H4 (cell line): ENCODE data around the gene ADAMTSL3. TPM values are rescaled to one million over a fixed set of nuclear protein-coding genes. Genes with fewer than 3 reads are reported as not detected.
"Not testable (repeated sequence)": the region's sequence is repeated elsewhere in the genome, so short reads cannot be mapped to it uniquely, and the experiment has no call there.

Source experiments
- DNase-seq: peaks from one replicate; pipeline ENCODE4 v3.0.0-alpha.2; 2015; ENCODE audit warnings: low spot score
- total RNA-seq: library from RNA; depleted of rRNA; stranded (reverse); fragments of >200 nt; shearing (Covaris generic); gene quantifications from 2 replicates; pipeline ENCODE4 v1.2.3, GENCODE V29; 2014

The ADAMTSL3 gene
- total RNA-seq, 1 experiment from 2014 or later, result 0.17 TPM

- no peak for DNase-seq
Observed at GRCh38 chr15:83697716-83698115, 43.8 kb downstream of the ADAMTSL3 start.

GRCh38 chr15:83698294-83698693 is 44.4 kb downstream of the ADAMTSL3 start:
- DNase-seq, result no peak

DNA sequence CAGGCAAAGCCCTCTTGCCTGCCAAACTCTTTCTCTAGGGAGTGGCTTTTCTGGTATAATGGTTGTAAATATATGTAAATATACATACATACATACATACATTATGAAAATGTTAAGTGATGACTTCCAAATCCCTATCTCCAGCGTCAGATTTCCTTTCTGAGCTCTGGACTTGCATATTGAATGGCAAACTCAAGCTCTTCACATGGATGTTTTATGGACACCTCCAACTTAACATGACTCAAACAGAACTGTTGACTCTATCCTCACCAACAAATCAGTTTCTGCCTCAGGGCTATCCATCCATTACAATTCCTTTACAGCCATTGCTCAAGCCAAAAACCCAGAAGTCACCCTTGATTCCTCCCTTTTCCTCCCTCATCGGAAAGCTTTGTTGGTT is 45.1 kb downstream of the ADAMTSL3 start:
- DNase-seq, result no peak

DNA sequence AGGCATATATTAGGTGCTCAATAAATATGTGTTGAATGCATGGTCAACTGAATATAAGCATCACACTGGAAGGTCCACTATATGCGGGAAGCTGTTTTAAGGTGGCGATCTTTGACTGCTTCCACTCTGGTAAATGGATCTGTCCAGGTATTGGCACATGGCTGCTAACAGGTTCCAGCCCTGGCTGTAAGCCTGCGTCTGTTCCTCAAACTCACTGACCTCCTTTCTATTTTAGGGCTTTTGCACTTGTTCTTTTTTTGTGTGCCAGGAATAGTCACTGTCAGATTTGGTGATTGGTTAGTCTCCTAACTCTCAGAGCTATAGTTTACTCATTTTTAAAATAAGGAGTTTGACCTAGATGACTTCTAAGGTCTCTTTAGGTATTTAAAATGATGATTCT is 46.2 kb downstream of the ADAMTSL3 start:
- no peak for DNase-seq

- not testable (repeated sequence) for DNase-seq
Observed at GRCh38 chr15:83702314-83702713, 48.4 kb downstream of the ADAMTSL3 start.

GRCh38 chr15:83708328-83708727 is 54.4 kb downstream of the ADAMTSL3 start:
- no peak for DNase-seq

GRCh38 chr15:83709241-83709640 is 55.3 kb downstream of the ADAMTSL3 start:
- no peak for DNase-seq

DNA sequence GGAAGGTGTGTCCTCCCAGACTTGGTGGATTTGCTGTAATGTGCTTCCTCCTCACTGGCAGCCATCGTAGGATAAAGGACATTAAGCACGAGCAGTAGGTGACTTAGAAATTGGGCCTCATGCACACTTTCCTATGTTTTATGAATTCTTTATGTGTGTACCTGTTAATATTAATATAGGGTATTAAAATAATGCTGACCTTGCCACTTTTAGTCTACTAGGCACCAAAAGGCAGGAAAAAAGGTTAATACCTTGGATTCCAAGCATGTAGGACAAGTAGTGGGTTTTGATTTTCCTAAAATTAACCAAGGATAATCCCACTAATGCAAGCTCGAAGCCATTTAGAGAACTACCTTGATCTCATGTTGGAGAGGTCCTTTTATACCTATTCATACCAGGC is 55.9 kb downstream of the ADAMTSL3 start:
- no peak for DNase-seq

- DNase-seq, result no peak
Observed at GRCh38 chr15:83710452-83710851, 56.5 kb downstream of the ADAMTSL3 start.

GRCh38 chr15:83711236-83711635 is 57.3 kb downstream of the ADAMTSL3 start:
- DNase-seq, result no peak

DNA sequence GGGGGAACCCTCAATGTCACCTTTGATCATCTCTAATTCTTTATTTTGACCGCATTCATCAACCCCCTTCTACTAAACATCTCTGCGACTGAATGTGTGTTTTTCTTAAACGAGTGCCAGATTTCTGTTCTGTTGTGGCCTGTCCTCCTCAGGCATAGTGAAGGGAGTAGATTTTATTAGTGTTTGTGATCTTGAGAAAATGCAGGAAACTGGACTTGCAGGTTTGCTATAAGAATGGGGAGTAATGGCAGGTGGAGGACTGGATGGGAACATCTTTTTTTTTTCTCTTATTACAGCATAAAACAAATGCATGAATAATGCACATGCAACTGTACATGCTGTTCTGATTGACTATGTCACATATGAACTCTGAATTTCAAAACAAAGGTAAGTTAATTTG is 59.3 kb downstream of the ADAMTSL3 start:
- no peak for DNase-seq

DNA sequence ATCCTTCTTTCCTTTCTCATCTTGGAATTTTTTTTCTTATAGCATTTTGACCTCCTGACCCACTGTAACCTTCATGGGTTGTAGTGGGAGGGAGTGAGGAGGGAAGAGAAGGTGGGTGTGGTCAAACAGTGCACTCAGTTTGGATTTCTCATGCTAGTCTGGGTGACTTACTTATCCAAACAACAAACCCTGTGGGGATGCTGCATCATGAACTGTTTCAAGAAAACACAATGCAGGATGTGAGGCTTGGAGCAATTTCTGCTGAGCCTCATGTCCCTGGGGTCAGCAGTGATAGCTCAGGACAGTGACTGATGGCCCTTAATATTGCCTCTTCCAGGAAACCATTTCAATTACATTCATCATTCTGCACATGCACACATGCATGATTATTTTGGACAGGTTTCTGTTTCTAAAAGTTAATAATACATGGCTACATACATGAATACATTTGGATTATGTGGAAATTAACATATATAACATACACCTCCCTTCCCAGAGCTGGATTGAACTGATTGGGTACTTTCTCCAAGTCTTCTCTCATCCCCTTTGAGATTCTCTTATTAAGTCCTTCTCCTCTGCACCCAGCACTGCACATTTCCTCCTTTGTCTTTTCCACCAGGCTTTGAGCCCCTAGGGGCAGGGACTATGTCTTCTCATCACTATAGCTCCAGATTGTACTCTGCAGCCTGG is 61.2 kb downstream of the ADAMTSL3 start:
- no peak for DNase-seq

- no peak for DNase-seq
Observed at GRCh38 chr15:83716605-83717004, 62.7 kb downstream of the ADAMTSL3 start.

DNA sequence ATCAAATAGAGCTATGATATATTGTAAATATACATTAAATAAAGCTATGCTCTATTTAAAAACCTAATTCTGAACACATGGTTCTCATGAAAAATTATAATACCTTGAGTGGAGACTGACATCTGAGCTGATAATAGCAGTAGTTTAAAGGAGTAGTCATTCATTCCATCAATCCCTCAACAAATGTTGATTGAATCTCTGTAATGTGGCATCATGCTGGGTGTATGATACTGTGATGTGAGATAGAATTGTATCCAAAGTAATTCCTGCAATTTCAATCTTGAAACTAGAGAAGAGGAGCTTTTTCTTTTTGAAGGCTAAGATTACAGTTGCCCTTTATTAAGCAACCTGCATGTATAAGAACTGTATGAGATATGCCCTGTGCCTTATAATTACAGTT is 63.1 kb downstream of the ADAMTSL3 start:
- DNase-seq, result no peak

DNA sequence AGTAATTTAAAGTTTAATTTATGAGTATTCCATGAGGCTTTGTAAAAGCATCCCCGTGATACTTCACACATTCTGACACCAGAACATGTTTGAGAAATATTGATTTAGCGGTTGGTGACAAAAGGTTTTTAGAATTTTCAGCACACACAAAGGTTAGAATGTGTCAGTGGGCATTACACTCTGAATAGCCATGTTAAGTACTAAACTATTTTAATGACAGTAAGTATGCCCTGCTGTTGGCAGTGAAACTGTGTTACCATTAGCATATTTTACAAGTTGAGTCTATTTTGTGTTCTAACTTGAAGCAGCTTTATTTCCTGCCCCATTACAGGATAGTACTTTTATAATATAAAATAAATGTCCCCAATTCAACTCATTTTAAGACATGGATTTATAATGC is 66.5 kb downstream of the ADAMTSL3 start:
- no peak for DNase-seq

GRCh38 chr15:83721031-83721430 is 67.1 kb downstream of the ADAMTSL3 start:
- DNase-seq, result no peak

GRCh38 chr15:83721981-83722380 is 68.1 kb downstream of the ADAMTSL3 start:
- DNase-seq, result no peak

GRCh38 chr15:83723216-83723615 is 69.3 kb downstream of the ADAMTSL3 start:
- no peak for DNase-seq

- DNase-seq, result no peak
Observed at GRCh38 chr15:83732196-83732595, 78.3 kb downstream of the ADAMTSL3 start.

GRCh38 chr15:83732770-83733169 is 78.8 kb downstream of the ADAMTSL3 start:
- no peak for DNase-seq

GRCh38 chr15:83733206-83733605 is 79.3 kb downstream of the ADAMTSL3 start:
- DNase-seq, result no peak

DNA sequence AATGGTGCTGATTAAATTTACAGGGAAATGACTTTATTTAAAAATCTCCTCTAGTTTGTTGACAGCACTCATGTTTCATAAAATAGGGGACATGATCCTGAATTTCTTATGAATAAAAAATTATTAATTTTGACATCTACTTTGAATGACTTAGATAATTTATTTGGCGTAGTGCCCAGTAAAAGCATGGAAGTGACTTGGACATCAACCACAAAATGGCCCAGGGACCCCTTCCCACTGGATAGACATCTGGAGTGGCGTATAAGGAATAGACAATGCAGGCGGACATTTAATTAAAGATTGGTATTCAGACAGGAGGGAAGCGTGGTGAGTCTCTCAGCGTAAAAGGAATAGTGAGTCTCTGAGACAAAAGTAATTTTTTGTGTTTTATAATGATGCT is 79.8 kb downstream of the ADAMTSL3 start:
- no peak for DNase-seq

DNA sequence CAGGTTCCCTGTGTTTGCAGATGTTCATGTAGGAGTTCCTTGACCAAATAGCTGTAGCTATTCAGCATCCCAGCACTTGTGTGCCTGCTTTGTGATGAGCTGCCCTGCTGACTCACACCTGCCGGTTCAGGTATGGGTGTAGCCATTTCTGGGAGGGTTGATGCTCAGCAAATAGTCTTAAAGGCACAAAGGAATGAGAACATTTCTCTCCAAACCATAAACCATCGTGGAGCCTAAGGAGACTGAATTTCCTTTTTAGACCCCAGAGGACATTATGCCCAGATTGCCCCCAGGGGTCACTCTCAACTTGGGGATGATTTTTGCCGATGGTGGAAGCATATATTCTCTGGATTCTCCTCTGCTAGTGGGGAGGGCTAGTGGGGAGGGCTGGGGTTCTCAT is 80.6 kb downstream of the ADAMTSL3 start:
- DNase-seq, result no peak

GRCh38 chr15:83739629-83740028 is 85.7 kb downstream of the ADAMTSL3 start:
- no peak for DNase-seq
